Measurements from ENCODE around the gene POLN.

DNA sequence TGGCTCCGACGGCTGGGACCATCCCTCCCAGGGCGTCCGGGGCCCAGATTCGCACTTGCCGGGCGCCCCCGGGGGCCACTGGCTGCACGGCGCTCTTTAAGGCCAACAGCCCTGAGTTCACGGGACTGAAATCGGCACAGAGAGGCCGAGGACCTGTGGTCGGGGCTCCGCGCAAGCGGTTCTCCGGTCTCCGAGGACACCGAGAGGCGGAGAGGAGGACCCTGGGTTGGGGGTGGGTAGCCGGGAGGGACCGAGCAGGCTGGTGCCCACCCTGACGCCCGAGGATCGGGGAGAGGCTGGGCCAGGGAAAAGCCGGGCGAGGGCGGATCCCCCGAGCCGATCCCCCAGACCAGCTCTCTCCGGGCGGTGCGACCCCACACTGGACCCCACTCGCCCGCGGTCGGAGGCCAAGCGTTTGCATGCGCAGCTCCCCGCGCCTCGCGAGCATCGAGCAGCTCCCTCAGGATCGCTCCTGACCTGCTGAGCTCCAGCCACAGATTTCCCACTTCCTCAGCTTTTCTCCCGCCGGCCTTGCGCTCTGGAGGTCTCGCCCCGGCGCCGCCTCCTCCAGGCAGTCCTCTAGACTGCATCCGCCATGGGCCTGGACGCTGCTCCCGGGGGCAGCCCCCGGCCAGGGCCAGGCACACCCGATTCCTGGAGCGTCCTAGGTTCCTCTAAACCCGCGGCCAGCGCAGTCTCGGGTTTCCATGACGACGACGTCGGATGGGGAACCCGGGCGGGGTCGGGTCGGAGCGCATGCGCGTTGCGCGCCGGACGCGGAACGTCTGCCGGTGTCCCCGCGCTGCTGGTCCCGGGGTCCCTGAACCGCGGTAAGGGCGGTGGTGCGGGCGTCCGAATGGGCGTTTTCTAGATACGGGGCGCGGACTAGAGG is 200.4 kb downstream of the POLN start:
- TF ChIP-seq POLR2A (IDR thresholded peaks at IDR 0.05) (peak in 1 of 2 donors; percentile 15), CTCF (IDR thresholded peaks at IDR 0.05) (no peak)
